ENCODE measurements around the gene DHRS9. TPM values are rescaled to one million over a fixed set of nuclear protein-coding genes. Genes with fewer than 3 reads are reported as not detected.

DHRS9 gene
- 3.4 to 4.6 TPM (median 3.9 TPM) in 5 replicates for total RNA-seq (2022; extraction: Qiagen RNA extraction)

GRCh38 chr2:169069341-169069740, at the start of gene DHRS9:
DHRS9 (plus strand) TSS chr2:169069563; CDS start chr2:169081582, 12,019 bp downstream.

GRCh38 chr2:169031202-169031601, 38.2 kb upstream of the DHRS9 start, which contains the start of gene ABCB11:
ABCB11 (minus strand) TSS chr2:169031324; CDS start chr2:169018125, 13,199 bp downstream.

Other genes with a start within 250 kb of the DHRS9 start
- gene SPC25, start 179.1 kb upstream of the DHRS9 start, total RNA-seq (2022; extraction: Qiagen RNA extraction), result 16.6 to 19.7 TPM (median 18.6 TPM) in 5 replicates
- not detected in 5 replicates for gene G6PC2, start 168.3 kb upstream of the DHRS9 start, total RNA-seq (2022; extraction: Qiagen RNA extraction)
- gene ABCB11, start 38.2 kb upstream of the DHRS9 start, total RNA-seq (2022; extraction: Qiagen RNA extraction), result 0.02 to 0.08 TPM (median 0.06 TPM) in 5 replicates